ENCODE data around the gene TMC5. TPM values are rescaled to one million over a fixed set of nuclear protein-coding genes. Genes with fewer than 3 reads are reported as not detected.

Gene TMC5
- total and polyA plus RNA-seq, 12 donors = 0.20 to 3.7 (median 0.33) TPM; not detected in 8

DNA sequence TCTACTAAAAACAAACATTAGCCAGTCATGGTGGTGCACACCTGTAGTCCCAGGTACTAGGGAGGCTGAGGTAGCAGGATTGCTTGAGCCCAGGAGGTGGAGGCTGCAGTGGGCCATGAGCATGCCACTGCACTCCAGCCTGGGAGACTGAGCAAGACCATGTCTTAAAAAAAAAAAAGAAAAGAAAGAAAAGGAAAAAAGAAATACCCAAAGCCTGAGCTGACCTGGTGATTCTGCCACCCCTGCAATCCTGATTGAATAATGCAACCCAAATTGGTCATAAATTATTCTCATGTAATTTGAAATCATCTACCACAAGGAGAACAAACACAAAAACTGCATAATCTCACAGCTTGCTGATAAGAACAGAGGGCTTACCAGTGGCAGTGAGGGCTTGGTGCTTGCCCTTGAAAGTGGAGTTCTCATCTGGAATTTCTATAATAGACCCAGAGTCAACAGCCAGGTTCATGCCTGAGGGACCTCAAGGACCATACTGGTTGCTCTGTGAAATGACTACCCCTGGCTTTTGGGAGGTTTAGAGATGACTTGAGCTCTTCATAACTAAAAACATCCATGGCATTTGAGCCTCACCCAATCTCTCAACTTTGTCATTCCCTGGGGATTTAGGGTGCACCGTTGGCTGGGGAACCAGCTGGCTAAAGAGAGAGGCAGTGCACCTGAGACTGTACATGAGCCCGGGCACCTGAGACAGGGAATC is 35.4 kb upstream of the TMC5 start:
- TF ChIP-seq POLR2A (IDR thresholded peaks at IDR 0.05) = no peak
- TF ChIP-seq, protein P1, sequence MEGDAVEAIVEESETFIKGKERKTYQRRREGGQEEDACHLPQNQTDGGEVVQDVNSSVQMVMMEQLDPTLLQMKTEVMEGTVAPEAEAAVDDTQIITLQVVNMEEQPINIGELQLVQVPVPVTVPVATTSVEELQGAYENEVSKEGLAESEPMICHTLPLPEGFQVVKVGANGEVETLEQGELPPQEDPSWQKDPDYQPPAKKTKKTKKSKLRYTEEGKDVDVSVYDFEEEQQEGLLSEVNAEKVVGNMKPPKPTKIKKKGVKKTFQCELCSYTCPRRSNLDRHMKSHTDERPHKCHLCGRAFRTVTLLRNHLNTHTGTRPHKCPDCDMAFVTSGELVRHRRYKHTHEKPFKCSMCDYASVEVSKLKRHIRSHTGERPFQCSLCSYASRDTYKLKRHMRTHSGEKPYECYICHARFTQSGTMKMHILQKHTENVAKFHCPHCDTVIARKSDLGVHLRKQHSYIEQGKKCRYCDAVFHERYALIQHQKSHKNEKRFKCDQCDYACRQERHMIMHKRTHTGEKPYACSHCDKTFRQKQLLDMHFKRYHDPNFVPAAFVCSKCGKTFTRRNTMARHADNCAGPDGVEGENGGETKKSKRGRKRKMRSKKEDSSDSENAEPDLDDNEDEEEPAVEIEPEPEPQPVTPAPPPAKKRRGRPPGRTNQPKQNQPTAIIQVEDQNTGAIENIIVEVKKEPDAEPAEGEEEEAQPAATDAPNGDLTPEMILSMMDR (IDR thresholded peaks at IDR 0.05) = no peak
- intact Hi-C loops (cut with DNase I) = loop anchor here in 1 of 2 donors (10.0 kb wide), 1 partner anchor 123 kb away; no protein-coding TSS in a partner anchor
- 58 to 87% (median 70%) methylated on average over 2 of the region's 2 CpGs for WGBS, 4 donors

DNA sequence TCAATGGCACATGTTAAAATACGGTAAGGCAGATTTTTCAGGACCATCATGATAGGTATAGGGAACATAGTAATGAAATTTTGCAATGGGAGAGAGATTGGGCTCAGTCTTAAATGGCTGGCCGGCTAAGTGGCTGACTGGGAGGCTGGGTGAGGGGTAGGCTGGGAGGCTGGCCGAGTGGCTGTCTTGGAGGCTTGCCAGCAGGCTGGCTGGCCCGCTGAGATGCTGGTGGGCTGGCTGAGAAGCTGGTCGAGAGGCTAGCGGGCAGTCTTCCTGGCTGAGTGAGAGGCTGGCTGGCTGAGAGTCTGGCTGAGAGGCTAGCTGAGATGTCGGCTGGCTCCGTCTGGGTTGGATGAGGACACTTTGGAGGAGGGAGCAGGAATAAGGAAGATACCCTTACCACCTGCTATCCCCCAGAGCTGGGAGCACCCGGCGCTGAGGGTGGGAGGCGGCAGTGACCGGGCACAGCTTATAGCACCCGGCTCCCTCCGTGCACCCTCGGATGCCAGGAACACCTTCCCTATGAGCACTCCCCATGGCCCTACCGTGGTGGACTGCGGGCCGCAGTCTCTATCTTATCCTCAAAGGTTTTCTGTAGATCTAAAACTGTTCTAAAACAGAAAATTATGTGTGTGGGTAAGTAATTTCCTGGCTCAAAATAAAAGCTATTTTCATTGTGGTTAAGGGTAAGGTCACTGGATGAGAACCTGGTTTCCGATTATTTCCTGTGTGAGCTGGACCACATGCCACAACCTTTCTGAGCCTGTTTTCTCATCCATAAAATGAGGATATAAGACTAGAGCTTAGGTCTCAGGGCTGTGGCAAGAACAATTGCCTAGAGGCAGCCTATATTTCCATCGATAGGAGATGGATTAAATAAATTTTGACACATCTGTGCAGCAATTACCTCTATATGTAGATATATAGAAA is 34.5 kb upstream of the TMC5 start:
- H3K4me1 ChIP-seq (replicated peaks in 1 of 2) = no peaks in the 10 kb centered on the region
- no peaks in the 10 kb centered on the region for H3K9me3 ChIP-seq (replicated peaks in 1 of 3)
- no peaks in the 10 kb centered on the region for H3K36me3 ChIP-seq (replicated peaks in 1 of 2)
- H3K27me3 ChIP-seq = no peaks in the 10 kb centered on the region
- no peak for DNase-seq
- 56 to 64% (median 63%) methylated on average over 14 to 20 of the region's 20 CpGs for WGBS, 4 donors
- no peak overlapping the region for H3K27ac ChIP-seq
- no peak overlapping the region for H3K4me3 ChIP-seq
- intact Hi-C loops (cut with DNase I) = loop anchor here in 1 of 2 donors (10.0 kb wide), 1 partner anchor 122 kb away; no protein-coding TSS in a partner anchor
- TF ChIP-seq POLR2A (IDR thresholded peaks at IDR 0.05) = no peak
- TF ChIP-seq, protein P1 (IDR thresholded peaks at IDR 0.05) = no peak

More for the DNA sequence above, 35.4 kb upstream of the TMC5 start:
- peak in 1 of 7 donors; percentile 18 for DNase-seq
- H3K4me1 ChIP-seq (replicated peaks in 1 of 2) = no peaks in the 10 kb centered on the region
- H3K4me3 ChIP-seq = no peak overlapping the region
- no peaks in the 10 kb centered on the region for H3K9me3 ChIP-seq (replicated peaks in 1 of 3)
- no peaks in the 10 kb centered on the region for H3K27me3 ChIP-seq
- no peak overlapping the region for H3K27ac ChIP-seq
- no peaks in the 10 kb centered on the region for H3K36me3 ChIP-seq (replicated peaks in 1 of 2)

DNA sequence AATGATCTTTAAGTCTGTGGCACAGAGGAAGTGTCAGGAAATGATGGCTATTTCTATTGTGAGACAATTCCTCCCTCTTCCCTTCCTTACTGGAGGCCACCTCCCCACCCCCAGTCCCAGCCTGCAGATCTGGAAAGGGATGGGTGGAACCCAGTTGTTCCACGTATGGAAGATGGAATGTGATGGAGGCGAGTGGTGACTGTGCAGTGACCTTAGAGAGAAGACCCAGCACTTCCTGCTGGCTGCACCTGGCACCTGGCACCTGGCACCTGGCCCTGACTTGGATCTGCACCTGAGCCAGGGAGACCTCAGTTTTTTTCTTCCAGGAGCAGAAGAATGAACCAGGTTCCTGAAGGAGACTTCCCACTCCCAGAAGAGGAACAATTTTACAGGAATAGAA is 33.0 kb upstream of the TMC5 start:
- 19 to 34% (median 31%) methylated on average over 2 of the region's 2 CpGs for WGBS, 4 donors
- Histone ChIP-seq H3K36me3 (replicated peaks in 1 of 2) (no peaks in the 10 kb centered on the region), H3K4me1 (replicated peaks in 1 of 2) (no peaks in the 10 kb centered on the region), H3K4me3 (no peak overlapping the region), H3K27me3 (no peaks in the 10 kb centered on the region), H3K9me3 (replicated peaks in 1 of 3) (no peaks in the 10 kb centered on the region), H3K27ac (no peak overlapping the region)
- TF ChIP-seq, protein P1 (IDR thresholded peaks at IDR 0.05) = no peak
- TF ChIP-seq POLR2A (IDR thresholded peaks at IDR 0.05) = no peak
- no peak for DNase-seq
- intact Hi-C loops (cut with DNase I) = loop anchor here (5.0 to 10.0 kb wide), 2 partner anchors 118 to 120 kb away; no protein-coding TSS in a partner anchor

DNA sequence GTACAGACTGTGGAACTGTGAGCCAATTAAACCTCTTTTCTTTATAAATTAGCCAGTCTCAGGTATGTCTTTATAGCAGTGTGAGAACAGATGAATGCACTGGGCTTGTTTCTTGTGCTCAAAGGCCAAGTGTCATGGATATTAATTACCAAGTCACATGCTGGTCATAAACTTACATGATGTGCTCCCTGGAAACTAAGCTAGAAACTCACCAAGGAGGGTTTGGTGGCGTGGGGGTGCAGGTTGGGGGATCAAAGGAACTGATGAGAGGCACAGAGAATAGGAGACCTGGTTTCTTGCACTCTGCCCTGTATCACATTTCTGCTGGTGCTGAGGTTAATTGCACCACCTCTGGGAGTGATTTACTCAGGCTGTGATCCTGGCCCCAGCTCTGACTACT is 31.2 kb upstream of the TMC5 start:
- no peak overlapping the region for H3K27ac ChIP-seq
- DNase-seq = no peak
- H3K36me3 ChIP-seq (replicated peaks in 1 of 2) = no peaks in the 10 kb centered on the region
- H3K9me3 ChIP-seq (replicated peaks in 1 of 3) = no peaks in the 10 kb centered on the region
- no peaks in the 10 kb centered on the region for H3K27me3 ChIP-seq
- WGBS, 4 donors = 62 to 100% (median 67%) methylated on average over 1 of the region's 1 CpG
- no peaks in the 10 kb centered on the region for H3K4me1 ChIP-seq (replicated peaks in 1 of 2)
- intact Hi-C loops (cut with DNase I) = loop anchor here (5.0 to 10.0 kb wide), 2 partner anchors 116 to 118 kb away; no protein-coding TSS in a partner anchor
- H3K4me3 ChIP-seq = no peak overlapping the region
- no peak for TF ChIP-seq POLR2A (IDR thresholded peaks at IDR 0.05)
- TF ChIP-seq, protein P1 (IDR thresholded peaks at IDR 0.05) = no peak
